ENCODE measurements around the gene ISCU.
"Not testable (repeated sequence)": the region's sequence is repeated elsewhere in the genome, so short reads cannot be mapped to it uniquely, and the experiment has no call there.

ISCU gene

DNA sequence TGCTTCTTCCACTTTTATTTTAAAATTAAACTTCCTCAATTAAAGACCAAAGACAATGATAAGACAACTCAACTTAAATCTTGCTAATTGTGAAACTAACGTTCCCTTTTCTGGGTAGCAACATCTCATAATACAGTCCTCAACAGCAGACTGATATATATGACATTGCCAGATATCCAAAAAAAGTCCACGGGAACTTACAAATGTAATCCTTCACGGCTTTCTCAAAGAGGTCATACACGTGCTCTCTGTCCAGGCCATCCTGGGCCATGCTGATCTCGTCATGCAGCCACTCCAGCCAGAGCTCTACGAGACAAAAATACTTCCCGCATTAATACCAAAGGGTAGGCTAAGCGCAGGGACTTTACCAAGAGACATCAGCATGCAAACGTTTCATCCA, 14.7 kb upstream of the ISCU start:
- no peak for DNase-seq

DNA sequence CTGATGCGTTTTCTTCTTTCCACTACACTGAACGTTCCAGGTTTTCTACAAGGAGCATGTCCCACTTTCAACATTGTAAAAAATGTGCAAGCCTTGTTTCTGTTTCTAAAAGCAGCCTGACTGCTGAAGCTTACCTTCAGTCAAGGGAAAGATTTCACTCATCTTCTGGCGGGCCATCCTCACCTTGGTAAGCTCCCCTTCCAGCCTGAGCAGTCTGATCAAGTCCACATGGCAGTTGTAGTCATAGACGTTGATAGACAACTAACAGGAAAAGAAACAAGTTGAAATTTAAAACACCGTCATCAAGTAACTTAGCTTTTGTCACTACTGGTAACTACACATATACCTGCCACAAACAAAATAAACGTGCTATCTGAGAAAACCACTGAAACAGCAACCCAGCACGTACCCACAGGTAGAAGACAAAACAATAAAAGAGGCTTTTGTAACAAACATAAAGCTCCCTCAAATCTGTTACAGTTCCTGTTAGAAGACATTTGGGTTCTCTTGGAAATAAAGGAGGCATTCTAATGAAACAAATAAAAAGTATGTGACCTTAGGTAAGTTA, 13.4 kb upstream of the ISCU start:
- DNase-seq = no peak

DNA sequence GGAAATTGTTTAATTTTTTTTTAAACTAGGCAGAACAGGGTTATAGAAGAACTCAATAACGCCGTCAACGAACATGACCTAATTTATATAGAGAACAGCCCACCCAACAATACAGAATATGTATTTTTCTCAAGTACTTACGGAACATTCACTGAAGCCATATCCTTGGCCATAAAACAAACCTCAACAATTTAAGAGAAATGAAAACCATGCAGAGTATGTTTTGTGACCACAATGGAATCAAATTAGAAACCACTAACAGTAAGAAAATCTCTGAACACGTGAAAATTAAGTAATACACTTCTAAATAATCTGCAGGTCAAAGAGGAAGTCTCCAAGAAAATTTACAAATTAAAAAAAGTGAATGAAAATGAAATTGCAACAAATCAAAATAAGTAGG, 10.9 kb upstream of the ISCU start:
- DNase-seq = no peak

DNA sequence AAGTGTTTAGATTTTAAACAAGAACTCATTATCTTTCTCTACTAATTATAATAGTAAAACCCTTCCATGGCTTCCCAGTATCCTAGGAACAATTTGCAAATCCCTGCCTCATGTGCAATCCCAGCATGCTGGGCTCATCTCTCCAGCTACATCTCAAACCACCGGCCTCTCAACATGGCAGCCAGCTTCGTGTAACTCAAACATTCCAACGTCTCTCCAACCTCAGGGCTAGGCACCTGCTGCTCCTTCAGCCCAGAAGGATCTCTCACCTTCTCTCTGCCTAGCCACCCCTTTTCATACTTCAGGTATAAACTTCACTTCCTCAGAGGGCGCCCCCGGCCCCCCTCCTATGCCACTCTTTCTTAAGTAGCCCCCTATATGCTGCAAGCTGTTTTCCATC, 8.6 kb upstream of the ISCU start:
- DNase-seq = no peak

DNA sequence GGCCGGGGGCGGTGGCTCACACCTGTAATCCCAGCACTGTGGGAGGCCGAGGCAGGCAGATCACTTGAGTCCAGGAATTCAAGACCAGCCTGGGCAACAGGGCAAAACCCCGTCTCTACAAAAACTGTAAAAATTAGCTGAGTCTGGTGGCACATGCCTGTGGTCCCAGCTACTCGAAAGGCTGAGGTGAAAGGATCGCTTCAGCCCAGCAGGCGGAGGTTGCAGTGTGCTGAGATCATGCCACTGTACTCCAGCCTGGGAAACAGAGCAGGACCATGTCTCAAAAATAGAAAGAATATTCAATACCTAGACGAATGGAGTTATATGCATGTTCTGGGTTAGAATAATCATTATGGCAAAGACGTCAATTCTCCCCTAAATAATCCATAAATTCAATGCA, 7.0 kb upstream of the ISCU start:
- DNase-seq = not testable (repeated sequence)

DNA sequence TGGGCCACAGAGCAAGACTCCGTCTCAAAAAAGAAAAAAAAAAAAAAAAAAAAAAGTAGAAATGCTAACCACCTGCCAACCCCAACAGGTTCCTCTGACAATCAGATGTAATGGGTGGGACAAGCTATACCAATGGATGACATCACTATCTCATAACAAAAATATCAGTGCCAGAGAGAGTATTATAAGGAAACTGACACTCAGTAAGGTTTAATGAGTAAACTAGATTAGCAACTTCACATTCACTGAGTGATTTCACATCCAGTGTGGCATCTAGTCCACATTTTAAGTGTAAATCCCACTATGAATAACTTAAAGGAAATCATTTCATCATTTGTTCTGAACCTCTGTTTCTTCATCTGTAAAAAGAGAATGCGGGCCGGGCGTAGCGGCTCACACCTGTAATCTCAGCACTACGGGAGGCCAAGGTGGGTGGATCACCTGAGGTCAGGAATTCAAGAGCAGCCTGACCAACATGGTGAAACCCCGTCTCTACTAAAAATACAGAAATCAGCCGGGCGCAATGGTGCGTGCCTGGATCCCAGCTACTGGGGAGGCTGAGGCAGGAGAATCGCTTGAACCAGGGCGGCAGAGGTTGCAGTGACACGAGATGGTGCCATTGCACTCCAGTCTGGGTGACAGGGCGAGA, 3.3 kb upstream of the ISCU start:
- no peak for DNase-seq

DNA sequence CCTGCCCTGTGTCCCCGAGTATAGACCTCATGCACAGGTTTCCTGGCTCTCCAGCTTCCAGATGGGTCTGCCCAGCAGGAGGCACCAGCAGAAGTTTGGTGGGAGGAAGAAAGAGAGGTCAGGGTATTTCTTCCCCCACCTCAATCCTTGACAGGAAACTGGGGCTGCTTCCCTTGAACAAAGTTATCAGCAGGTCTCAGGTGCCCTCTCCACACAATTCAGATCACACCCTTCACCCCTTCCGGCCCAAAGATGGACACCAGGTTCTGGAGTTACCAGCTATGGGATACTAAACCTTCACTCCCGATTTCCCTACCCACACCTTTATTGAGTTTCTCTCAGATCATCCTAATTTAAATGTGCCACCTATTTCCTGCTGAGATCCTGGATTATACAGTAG, 2.6 kb upstream of the ISCU start:
- no peak for DNase-seq

DNA sequence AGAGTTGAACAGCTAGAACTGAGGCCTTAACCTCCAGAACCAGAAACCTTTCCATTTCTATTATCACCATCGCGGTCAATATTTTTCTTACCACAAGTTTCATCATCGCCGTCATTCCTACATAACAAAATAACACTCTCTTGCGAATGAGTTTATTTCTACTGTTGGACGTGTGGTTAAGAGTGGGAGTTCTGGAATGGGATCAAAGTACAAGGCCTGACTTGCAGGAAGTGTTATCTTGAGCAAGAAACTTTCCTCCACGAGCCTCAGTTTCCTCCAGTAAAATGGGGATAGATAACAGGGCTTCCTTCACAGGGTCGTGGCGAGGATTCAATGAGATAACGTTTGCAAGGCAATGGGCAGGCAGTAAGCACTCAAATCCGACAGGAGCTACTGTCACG, 2.1 kb upstream of the ISCU start:
- DNase-seq = no peak

DNA sequence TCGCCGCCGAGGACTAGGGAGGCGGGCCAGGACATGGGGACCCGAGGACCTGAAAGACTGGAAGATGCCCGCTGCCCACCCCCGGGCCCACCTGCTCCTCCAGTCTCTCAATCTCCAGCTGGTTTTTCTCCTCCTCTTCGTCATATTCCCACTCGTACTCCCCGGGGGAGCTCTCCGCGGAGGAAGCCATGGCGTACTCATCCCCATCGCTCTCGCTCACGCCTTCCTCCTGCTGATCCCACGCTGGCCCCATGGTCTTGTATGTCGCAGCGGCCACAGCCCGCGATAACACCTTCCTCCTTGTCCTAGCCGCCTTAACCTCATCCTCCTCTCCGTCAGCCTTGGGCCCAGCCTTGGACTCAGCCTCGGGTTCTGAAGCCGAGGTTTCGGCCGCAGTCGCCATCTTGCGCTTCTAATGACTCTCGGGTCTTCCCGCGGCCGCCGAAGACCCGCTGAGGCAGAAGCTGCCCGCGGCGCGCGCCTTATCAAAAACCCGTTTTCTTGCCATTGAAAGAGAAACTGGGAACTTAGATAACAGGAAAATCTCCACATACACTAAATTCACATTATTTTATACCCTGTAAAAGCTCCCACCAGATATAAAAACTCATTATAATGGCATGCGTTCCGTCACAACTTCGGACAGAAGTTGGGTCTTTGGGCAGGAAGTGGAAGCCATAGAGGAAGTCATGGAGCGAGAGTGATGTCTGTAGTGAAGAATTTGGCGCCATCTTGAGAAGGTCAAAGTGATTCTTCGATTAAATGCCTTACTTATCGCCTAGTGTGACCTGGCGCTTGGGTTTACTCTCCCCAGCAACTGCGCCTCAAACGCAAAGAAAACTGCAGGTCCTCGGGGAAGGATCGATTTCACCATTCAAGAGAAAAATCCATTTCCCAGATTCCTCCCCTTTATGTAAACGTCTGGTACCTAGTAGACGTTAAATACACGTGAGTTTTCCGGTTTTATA, 1.4 kb upstream of the ISCU start, which contains the start of gene SART3:
Gene SART3, minus strand, starts transcription at position 422 of the 968 bp plus-strand sequence. Its CDS starts 19 bp downstream, at position 403.
- DNase-seq = peak; percentile 90

DNA sequence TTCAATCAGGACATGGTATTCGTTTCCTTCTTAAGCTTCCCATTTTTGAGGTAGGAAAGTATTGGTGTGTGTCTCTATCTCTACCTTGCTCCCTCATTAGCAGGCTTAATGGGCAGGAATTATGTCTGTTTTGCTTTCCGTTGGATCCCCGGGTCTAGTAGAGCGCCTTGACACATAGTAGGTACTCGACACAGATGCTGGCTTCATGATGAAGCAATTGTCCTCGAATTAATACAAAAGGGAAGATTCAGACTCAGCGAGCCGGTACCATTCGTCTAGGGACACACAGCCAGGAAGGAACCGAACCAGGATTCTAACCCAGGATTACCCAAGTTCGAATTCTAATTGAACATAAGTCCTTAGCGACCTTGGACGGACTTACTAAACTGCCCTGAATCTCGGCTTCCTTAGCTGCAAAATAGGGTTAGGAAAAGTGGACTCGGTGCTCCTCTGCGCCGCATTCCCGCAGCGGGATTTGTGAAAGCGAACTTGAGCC, 496 bp upstream of the ISCU start:
- peak; percentile 45 for DNase-seq

DNA sequence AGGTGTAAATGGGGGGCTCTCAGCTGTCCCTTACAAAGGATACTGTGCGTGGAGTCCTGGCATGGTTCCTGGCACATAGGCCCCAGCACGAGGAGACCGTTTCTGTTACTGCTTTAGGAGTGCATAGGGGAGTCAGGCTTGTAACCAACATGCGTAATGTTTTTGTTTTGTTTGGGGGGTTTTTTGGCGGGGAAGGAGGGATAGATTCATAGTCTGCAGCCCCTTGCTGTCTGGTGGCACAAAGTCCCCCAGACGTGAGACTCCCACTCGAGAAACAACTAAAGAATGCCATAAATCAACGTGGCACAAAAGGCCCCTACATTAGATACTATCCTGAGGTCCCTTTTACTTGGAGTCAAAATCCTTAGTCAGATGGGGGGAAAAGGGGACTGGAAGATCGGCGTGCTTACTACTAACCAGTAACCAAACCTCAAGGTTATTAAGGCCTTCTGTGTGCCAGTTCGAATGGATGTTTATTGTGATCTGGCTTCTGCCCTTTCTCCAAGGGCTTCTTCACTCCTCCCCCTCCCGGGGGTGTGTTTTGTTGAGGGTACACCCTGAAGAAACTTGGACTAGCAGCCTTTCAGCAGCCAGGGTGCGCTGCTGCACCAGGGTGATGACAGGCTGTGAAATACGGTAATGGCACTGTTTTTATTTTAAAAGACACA, 874 bp downstream of the ISCU start:
- DNase-seq = peak; percentile 80

DNA sequence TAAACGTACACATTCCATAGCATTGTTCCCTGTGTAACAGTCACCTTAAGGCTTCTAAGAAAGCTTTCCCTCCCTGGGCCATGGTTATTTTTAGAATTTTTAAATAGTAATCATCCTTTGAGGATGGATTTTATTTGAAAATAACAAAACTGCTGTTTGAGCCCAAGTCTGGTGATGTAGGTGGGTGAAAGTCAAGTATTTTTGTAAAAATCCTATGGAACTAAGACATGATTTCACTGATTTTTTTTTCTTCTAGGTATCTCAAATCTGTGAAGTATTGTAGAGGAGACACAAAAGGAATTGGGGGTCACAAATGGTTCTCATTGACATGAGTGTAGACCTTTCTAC, 1.4 kb downstream of the ISCU start:
- no peak for DNase-seq

DNA sequence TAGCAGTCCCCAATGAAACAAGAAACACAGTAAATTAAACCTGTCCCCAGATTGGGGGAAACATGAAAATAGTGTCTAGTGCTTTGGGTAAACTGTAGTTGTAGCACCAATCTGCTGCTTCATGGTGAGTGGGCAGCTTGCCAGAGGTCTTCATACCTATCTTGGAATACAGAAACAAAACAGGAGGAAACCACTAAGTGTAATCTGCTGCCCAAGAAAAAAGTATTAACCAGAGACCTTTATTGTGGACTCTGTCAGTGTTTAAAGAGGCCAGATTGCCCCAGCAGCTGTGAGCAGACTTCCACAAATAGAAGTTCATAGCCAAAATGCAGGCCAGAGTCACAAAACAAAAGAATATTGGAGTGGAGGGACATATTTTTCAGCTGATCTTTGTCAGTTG, 2.3 kb downstream of the ISCU start:
- DNase-seq = no peak

DNA sequence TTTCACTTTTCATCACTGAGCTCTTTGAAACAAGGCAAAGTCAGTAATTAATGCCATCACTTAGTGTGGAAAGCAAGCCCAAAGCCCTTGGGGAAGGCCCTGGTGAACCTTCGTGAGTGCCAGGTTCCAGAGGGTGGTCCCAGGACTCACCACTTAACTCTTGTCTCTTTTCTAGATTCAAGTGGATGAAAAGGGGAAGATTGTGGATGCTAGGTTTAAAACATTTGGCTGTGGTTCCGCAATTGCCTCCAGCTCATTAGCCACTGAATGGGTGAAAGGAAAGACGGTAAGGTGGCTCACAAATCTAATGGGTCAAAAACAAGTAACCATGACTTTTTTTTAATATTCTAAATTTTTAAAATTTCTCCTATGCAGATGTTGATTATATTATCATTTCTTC, 2.8 kb downstream of the ISCU start:
- DNase-seq = no peak

DNA sequence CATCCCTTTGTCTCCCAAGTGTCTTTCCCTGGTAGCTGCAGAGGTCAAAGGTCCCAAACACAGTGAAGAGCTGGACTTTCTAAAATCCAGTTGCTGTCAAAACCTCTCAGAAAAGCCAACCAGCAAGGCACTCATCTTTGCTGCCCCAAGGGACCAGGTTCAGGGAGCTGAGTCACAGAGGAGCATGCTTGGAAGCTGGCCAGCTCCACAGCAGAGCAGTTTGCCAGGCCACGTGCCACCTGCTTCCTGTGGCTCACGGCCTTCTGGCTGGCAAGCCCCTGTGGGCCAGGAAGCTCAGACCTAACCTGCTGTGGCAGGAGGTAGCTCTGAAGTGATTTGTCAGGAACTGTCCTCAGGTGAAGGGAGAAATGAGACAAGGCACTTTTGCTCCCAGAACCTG, 3.6 kb downstream of the ISCU start:
- DNase-seq = peak; percentile 56

DNA sequence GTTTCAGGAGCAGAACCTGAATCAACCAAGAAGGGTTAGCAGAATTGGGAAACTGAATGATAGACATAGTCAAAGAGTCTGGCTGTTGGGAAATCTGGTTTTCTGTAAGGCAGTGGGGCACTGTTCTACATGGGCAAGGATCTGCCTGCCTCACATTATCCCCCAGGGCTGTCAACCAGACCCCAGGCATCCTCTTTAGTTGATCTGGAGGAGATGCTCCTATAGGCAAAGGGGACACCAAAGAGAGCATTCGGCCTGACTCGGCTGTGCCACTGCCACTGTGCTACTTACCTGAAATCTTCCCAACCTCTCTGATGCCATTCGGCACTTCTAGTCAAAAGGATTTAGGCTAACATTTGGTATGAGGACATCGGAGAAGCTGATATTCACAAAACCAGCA, 4.1 kb downstream of the ISCU start:
- DNase-seq = no peak

DNA sequence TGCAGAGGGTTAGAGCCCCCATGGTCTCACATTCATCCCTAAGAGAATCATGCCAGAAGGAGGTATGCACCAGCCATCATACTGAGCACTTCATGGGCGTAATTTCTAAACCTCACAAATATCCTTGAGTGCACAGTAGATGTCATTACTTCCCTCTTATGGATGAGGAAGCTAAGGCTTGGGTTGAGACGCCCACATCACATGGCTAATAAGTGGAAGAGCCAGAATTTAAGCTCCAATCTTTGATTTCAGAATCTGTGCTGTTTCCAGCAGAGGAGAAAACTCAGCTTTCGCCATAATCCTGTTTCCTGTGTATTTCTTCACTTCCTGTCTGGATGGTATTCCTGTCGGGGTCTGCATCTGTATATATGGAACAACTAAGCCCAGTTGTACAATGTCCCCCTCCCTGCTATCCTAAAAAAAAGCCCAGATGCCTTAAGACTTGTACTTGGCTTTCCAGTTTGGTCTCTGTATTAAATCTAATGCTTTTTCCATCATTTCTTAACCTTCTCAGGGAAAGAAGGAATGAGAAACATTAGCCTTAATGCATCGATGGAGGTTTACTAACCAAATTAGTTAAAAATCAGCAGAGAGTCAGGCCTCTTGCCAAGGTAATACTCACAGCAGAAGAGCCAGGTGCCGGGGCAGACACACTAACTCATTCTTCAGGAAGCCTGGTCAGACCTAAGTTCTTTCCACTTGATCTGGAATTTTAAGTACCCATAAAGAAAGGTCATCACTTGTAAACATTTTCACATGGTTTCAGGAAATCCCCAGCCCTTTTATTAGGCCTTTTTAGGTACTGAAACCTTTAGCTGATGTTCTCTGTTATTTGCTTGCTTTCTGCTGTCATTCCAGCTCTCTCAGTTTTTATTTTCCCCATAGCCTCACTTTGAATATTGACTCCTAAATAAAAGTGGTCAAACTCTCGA, 5.3 kb downstream of the ISCU start:
- DNase-seq = peak; percentile 3

DNA sequence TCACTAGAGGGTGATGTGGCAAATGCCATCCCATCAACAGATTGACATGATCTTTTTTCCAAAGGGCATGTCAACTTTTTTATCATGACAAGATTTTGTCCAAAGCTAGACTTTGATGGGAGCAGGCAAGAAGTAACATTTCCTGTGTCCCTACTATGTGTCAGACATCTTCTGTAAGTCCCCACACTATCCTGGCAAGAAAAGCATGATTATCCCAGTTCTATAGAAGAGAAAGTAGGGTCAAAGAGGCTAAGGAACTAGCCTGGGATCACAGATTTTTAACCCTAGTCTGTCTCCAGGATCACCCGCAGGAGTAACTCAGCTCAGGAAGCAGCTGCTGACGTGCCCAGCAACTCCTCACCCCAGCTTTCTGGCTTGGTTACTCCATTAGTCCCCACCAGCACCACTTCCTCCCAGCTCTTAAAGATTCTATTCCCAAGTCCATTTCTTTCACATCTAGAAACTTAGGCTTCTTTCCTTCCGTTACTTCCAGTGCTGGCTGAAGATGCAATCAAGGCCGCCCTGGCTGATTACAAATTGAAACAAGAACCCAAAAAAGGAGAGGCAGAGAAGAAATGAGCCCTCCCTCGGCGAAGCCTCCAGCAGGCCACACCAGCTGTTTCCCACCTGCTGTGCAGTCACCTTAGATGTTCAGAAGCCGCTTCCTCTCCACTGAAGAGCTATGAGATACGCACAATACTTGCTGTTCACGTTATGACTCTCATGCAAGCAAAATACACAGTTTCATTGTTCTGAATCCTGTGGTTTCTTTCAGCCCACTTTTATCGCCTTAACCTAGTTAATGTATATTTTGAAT, 6.2 kb downstream of the ISCU start:
- peak; percentile 89 for DNase-seq

DNA sequence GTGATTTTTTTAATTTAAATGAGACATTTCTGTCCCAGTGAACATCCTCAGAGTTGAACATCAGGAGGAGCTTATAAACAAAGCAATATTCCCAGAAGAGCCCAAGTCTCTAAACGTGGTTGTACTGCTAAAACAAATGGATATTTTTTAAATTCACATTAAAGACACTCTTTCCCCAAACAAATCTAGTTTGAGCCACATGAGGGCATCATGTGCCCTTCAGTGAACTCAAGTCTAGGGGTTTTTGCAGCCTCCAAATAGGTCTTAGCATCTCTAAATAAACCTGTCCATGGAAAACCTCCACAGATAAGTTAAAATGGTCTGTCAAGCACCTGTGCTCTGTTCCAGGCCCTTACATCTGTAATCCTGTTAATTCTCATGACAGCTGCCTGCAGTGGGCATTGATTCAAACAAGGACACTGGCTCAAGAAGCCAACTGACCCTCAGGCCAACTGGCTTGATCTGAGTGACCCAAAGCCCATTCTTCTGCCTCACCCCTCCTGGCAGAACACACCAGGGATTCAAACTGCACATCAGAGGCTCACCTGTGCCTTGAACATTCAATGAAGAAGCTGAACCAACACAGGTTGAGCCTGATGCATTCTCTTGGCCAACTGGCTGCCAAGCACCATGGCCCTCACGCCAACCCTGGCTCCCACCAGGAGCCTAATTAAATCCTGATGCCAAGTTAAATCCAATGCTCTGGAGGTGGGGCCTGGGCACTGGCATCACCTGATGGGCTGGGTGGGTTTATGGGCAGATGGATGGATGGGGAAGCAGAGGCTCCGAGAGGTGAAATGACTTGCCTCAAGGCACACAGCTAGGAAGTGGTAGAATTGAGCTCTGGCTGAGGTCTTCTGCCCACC, 8.6 kb downstream of the ISCU start:
- no peak for DNase-seq

DNA sequence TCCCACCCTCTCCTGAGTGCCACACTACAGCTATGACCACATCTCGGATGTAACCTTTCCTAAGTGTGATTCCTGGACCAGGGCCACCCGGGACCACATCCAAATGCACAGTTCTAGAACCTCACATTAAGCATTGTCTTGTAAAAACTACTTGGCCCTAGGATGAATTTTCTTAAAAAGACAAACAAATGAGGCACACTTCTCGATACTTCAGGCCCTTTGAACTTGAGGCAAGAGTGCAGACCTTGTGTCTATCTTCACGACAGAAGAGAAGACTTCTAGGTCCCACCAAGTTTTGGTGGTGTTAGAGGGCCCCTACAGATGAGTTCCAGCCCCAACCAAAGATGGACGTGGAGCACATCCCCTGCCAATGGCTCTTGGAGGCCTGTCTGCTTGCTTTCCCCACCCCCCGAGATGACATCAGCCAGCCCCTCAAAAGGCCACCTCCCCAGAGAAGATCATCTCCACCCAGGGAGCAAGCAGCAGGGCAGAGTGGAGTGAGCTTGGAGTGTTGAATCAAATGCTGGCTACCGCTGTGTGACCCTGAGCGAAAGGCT, 9.3 kb downstream of the ISCU start:
- DNase-seq = no peak
